ENCODE measurements around the gene EXO1. TPM values are rescaled to one million over a fixed set of nuclear protein-coding genes. Genes with fewer than 3 reads are reported as not detected.

Gene EXO1
- polyA plus RNA-seq, 1 of the 3 experiments (the other 2 are of a cell fraction) = 3.9 TPM

DNA sequence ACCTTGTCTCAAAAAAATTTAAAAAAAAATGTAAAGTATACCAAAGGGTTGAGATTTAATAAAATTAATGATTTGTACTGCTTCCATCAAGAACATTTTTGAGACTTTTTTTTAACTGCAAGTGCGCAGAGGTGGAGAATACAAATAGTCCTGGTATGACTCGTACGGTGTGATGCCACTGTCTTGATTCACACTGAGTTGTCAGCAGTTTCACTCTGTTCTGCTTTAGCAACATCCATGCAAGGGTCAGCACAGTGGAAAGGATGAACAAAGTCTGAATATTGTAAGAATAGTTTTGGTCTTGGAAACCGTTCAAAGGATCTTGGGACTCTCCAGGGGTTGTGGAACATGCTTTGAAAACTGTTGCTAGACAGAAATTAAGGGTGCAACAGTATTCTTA lies 40.2 kb downstream of the EXO1 start:
- no peaks in the 10 kb centered on the region for H3K9me2 ChIP-seq
- no peaks in the 10 kb centered on the region for H3K27me3 ChIP-seq (ENCODE audit: insufficient read depth)
- no peak overlapping the region; the same call in 1 of the 2 replicates for H2AFZ ChIP-seq (ENCODE audit: low read depth)
- peaks cover 0 to 5% of the 10 kb centered on the region in 2 experiments; a peak in 1 of 4 replicates for H3K4me1 ChIP-seq (ENCODE audit: control insufficient read depth in 1 of 2, insufficient read depth in 2 of 2, low read depth in 1 of 2, low read length in 1 of 2)
- ChIA-PET POLR2A (no interaction called here), CTCF (interaction anchor here (1.2 to 1.6 kb wide), 2 partner anchors 11 to 118 kb away, joined by 3 to 4 read pairs; no protein-coding TSS in a partner anchor)
- H4K20me1 ChIP-seq (ENCODE audit: insufficient read depth) = no peaks in the 10 kb centered on the region
- no peak for DNase-seq
- no peak overlapping the region for H3K4me2 ChIP-seq
- WGBS (ENCODE audit: low lambda C conversion rate) = 81% methylated on average over 4 of the region's 4 CpGs
- H3K27ac ChIP-seq (ENCODE audit: low read depth in 2 of 2, low read length in 1 of 2) = no peak overlapping the region
- no peaks in the 10 kb centered on the region for H3F3A ChIP-seq (replicated peaks; ENCODE audit: insufficient read depth)
- no peaks in the 10 kb centered on the region; the same call in 1 of the 2 replicates for H3K79me2 ChIP-seq (ENCODE audit: insufficient read depth)
- TF ChIP-seq FOSL2 (IDR thresholded peaks at IDR 0.05; ENCODE audit: borderline replicate concordance, low read depth) (0 out of 2 replicates have a peak, but pooled peaks have one; percentile 26), EZH2phosphoT487 (IDR thresholded peaks at IDR 0.05; ENCODE audit: borderline replicate concordance, low read depth) (no peak), RXRA (IDR thresholded peaks at IDR 0.05; ENCODE audit: borderline replicate concordance, low read depth) (no peak), RCOR1 (IDR thresholded peaks at IDR 0.05; ENCODE audit: low read length) (no peak)
- no peaks in the 10 kb centered on the region for H3K9me3 ChIP-seq
- H3K9ac ChIP-seq = no peak overlapping the region
- peaks cover 7 to 26% of the 10 kb centered on the region in 2 experiments for H3K36me3 ChIP-seq (replicated peaks in 1 of 2; ENCODE audit: control insufficient read depth in 1 of 2, insufficient read depth in 2 of 2, low read length in 1 of 2)
- no peak overlapping the region for H3K4me3 ChIP-seq (ENCODE audit: low read depth in 2 of 2, low read length in 1 of 2)

DNA sequence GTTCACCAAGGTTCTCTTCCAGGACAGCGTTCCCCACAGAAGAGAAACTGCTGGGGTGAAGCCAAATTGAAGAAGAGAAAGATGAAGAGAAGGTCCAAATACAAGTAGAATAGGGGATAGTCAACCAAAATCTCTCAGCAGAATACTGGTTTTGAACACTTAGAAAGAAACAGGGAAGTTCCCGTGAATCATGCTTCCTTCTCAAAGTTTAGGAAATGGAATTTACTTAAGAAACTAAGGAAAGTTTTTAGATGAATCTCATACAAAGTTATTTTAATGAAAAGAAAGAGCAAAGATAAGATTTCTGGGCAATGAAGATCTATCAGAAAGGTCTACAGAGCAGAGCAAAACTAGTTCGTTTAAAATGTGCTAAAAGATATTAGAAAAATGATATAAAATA lies 43.3 kb downstream of the EXO1 start:
- CTCF ChIA-PET = interaction anchor here (1.6 kb wide), 1 partner anchor 9 kb away, joined by 5 read pairs; no protein-coding TSS in a partner anchor
- Histone ChIP-seq H3K36me3 (replicated peaks in 1 of 2; ENCODE audit: control insufficient read depth in 1 of 2, insufficient read depth in 2 of 2, low read length in 1 of 2) (peaks cover 2 to 11% of the 10 kb centered on the region in 2 experiments), H3K4me2 (no peak overlapping the region), H3K79me2 (ENCODE audit: insufficient read depth) (no peaks in the 10 kb centered on the region), H3K9ac (no peak overlapping the region), H3K9me2 (no peaks in the 10 kb centered on the region), H3F3A (replicated peaks; ENCODE audit: insufficient read depth) (no peaks in the 10 kb centered on the region), H4K20me1 (ENCODE audit: insufficient read depth) (no peaks in the 10 kb centered on the region), H3K9me3 (no peaks in the 10 kb centered on the region), H3K4me3 (ENCODE audit: low read depth in 2 of 2, low read length in 1 of 2) (no peak overlapping the region), H2AFZ (ENCODE audit: low read depth) (no peak overlapping the region; the same call in 1 of the 2 replicates), H3K27ac (ENCODE audit: low read depth in 2 of 2, low read length in 1 of 2) (no peak overlapping the region), H3K27me3 (ENCODE audit: insufficient read depth) (no peaks in the 10 kb centered on the region), H3K4me1 (ENCODE audit: control insufficient read depth in 1 of 2, insufficient read depth in 2 of 2, low read depth in 1 of 2, low read length in 1 of 2) (peaks cover 0 to 5% of the 10 kb centered on the region in 2 experiments; a peak in 1 of 4 replicates)
- TF ChIP-seq FOSL2 (IDR thresholded peaks at IDR 0.05; ENCODE audit: borderline replicate concordance, low read depth) (no peak), NRF1 (IDR thresholded peaks at IDR 0.05; ENCODE audit: low read depth, low read length) (no peak)
- no peak for DNase-seq
- WGBS (ENCODE audit: low lambda C conversion rate) = 86% methylated on average over 3 of the region's 3 CpGs
- POLR2A ChIA-PET = no interaction called here

- no peaks in the 10 kb centered on the region for H3K27me3 ChIP-seq (ENCODE audit: insufficient read depth)
- no peak overlapping the region for H3K4me2 ChIP-seq
- peaks cover 0 to 5% of the 10 kb centered on the region in 2 experiments for H3K36me3 ChIP-seq (replicated peaks in 1 of 2; ENCODE audit: control insufficient read depth in 1 of 2, insufficient read depth in 2 of 2, low read length in 1 of 2)
- H2AFZ ChIP-seq (ENCODE audit: low read depth) = no peak overlapping the region
- no peak overlapping the region for H3K27ac ChIP-seq (ENCODE audit: low read depth in 2 of 2, low read length in 1 of 2)
- H3K9me2 ChIP-seq = no peaks in the 10 kb centered on the region
- H3K79me2 ChIP-seq (ENCODE audit: insufficient read depth) = no peaks in the 10 kb centered on the region
- no peak for TF ChIP-seq IRF3 (IDR thresholded peaks at IDR 0.05; ENCODE audit: low read depth, low read length)
- no peak for TF ChIP-seq POLR2AphosphoS5 (IDR thresholded peaks at IDR 0.05; ENCODE audit: low read depth, low read length)
- TF ChIP-seq RXRA (IDR thresholded peaks at IDR 0.05; ENCODE audit: borderline replicate concordance, low read depth) = no peak
- no peak for TF ChIP-seq ELF1 (IDR thresholded peaks at IDR 0.05)
- TF ChIP-seq NFIC (IDR thresholded peaks at IDR 0.05; ENCODE audit: borderline replicate concordance) = no peak
- no peak for TF ChIP-seq TCF12 (IDR thresholded peaks at IDR 0.05)
- no peak for TF ChIP-seq TAF1 (IDR thresholded peaks at IDR 0.05; ENCODE audit: borderline replicate concordance, low read depth, low read length)
- no peak overlapping the region for H3K4me3 ChIP-seq (ENCODE audit: low read depth in 2 of 2, low read length in 1 of 2)
- H3K9ac ChIP-seq = no peak overlapping the region
- H4K20me1 ChIP-seq (ENCODE audit: insufficient read depth) = no peaks in the 10 kb centered on the region
- no peak for DNase-seq
- ChIA-PET POLR2A (interaction anchor here (0.6 kb wide), 1 partner anchor 18 kb away, joined by 4 read pairs; no protein-coding TSS in a partner anchor), CTCF (interaction anchor here (1.5 to 6.6 kb wide), 2 partner anchors 92 to 128 kb away, joined by 7 to 36 read pairs; no protein-coding TSS in a partner anchor)
- no peaks in the 10 kb centered on the region for H3F3A ChIP-seq (replicated peaks; ENCODE audit: insufficient read depth)
- peaks cover 0 to 5% of the 10 kb centered on the region in 2 experiments; a peak in 1 of 4 replicates for H3K4me1 ChIP-seq (ENCODE audit: control insufficient read depth in 1 of 2, insufficient read depth in 2 of 2, low read depth in 1 of 2, low read length in 1 of 2)
- 77% methylated on average over 3 of the region's 3 CpGs for WGBS (ENCODE audit: low lambda C conversion rate)
- H3K9me3 ChIP-seq = no peaks in the 10 kb centered on the region
Measured at GRCh38 chr1:241894016-241894415, 46.0 kb downstream of the EXO1 start.

Data from SK-N-SH (cell line).